Fibroblast of skin of left biceps (primary cell): Measurements from ENCODE around the gene CD34.

Experiments used
- DNase-seq, 2 experiments: peaks; one replicate each; pipeline ENCODE4 v3.0.0-alpha.2; 2013; ENCODE audit warnings: low read depth in 2 of 2

The CD34 gene

DNA sequence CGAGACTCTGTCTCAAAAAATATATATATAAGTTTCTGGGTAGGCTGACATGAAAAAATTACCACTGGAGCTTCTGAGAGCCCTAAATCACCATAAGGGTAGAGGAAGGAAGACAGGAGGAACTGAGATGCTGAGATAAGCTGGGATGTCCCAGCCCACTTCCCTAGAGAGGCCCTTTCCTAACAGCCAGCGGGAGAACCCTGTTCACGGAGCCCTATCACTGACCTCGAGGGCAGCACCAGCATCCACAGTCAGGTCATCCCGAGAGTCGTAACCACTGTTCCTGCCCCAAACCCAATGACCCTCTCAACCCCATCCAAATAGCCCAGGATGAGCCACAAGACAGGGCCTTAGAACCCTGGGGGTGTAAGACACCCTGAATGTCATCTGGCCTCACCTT lies 77.5 kb downstream of the CD34 start:
- no peak for DNase-seq

DNA sequence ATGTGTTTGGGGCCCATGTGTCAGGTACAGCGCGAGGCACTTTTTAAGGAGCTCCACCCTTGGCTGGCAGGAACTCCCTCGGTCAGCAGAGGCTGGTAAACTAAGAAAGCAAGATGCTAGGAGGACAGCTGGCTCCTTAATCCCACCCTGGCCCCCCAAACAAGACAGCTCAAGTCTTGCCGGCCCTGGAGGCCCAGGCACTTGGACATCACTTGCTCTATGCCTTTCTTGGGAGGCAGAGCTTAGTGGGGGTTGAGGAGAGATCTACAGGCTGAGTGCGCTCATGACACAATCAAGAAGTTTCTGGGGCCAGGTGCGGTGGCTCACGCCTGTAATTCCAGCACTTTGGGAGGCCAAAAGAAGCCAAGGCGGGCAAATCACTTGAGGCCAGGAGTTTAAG lies 78.1 kb downstream of the CD34 start:
- no peak for DNase-seq

DNA sequence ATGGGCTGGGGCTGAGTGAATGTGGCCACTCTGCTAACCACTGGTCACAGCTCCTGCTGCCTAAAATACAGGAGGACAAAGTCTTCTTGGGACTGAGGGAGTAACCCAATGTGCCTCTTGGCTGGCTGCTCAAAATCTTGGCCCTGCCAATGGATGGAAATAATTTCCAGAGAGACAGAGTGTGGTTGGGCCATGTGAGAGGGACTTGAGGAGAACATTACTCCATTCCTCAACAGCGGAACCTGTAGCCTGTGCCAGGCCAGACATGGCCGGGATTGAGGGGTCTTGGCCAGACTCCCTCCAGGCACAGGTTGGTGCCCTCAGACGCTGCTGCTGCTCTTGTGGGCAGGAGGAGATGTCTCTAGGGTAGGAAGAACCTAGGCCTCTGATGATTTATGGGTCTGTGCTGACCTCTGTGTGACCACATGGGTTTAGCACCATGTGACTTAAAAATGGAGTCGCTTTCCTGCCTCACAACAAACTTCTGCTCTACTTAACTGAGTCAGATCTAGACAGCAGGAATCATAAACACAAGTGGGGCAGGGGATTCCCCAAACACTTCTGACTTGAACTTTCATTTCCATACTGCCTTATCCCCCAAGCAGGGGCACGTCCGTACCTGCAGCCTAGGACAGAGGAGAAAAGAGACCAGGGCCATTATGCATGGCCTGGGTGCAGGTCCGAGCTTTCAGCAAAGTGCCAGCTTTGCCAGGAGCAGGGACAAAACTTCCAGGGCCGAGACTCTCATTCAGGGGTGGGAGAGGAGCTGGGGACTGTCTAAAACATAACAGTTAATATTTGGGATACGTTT lies 79.2 kb downstream of the CD34 start:
- DNase-seq = no peak
